RWPE2 (cell line): ENCODE results near the gene ATF6B.

ENCODE experiments used
- ATAC-seq: fragments of 200-7000 bp; cut with Tn5 transposase; 3 replicates; pipeline ENCODE4 v1.9.1; 2021; ENCODE audit warnings: low read depth
- DNase-seq: peaks from one replicate; pipeline ENCODE4 v3.0.0-alpha.2; 2020; ENCODE audit warnings: low spot score
- H3K27ac ChIP-seq: fragments of 450-650 bp; 2 replicates; pipeline ENCODE4 v1.5.1; 2017; ENCODE audit warnings: mild to moderate bottlenecking; ENCODE audit not compliant: poor library complexity, severe bottlenecking
- H3K27me3 ChIP-seq: fragments of 250-450 bp; sonication (Bioruptor Pico); 2 replicates; pipeline ENCODE4 v1.5.1; 2021; ENCODE audit warnings: mild to moderate bottlenecking, moderate library complexity; ENCODE audit not compliant: insufficient read depth, poor library complexity, severe bottlenecking
- H3K36me3 ChIP-seq: fragments of 250-450 bp; sonication (Bioruptor Pico); 2 replicates; pipeline ENCODE4 v1.5.1; 2020; ENCODE audit warnings: low read depth, mild to moderate bottlenecking, moderate library complexity
- H3K4me1 ChIP-seq: fragments of 250-450 bp; sonication (Bioruptor Pico); 2 replicates; pipeline ENCODE4 v1.5.1; 2021; ENCODE audit warnings: mild to moderate bottlenecking, moderate library complexity; ENCODE audit not compliant: insufficient read depth, poor library complexity, severe bottlenecking
- H3K4me3 ChIP-seq: fragments of 250-450 bp; sonication (Bioruptor Pico); 2 replicates; pipeline ENCODE4 v1.5.1; 2021; ENCODE audit warnings: mild to moderate bottlenecking, moderate library complexity; ENCODE audit not compliant: severe bottlenecking
- H3K9me3 ChIP-seq: fragments of 250-450 bp; sonication (Bioruptor Pico); 2 replicates; pipeline ENCODE4 v1.5.1; 2021; ENCODE audit warnings: mild to moderate bottlenecking, moderate library complexity; ENCODE audit not compliant: severe bottlenecking
- CTCF ChIP-seq: fragments of 450-650 bp; IDR thresholded peaks from one replicate; pipeline ENCODE4 v1.5.1; 2017; ENCODE audit warnings: mild to moderate bottlenecking, moderate library complexity; ENCODE audit not compliant: poor library complexity, severe bottlenecking

Gene ATF6B

GRCh38 chr6:32166411-32167061 is 38.5 kb upstream of the ATF6B start:
- no peak for DNase-seq
- Histone ChIP-seq H3K4me3 (no peak overlapping the region), H3K4me1 (no peaks in the 10 kb centered on the region), H3K27me3 (no peaks in the 10 kb centered on the region), H3K9me3 (no peaks in the 10 kb centered on the region), H3K36me3 (peaks cover 44% of the 10 kb centered on the region), H3K27ac (no peak overlapping the region)
- TF ChIP-seq CTCF, result no peak
- ATAC-seq, result no peak

- ATAC-seq, result no peak
- H3K36me3 ChIP-seq, result peaks cover 37% of the 10 kb centered on the region
Observed at GRCh38 chr6:32164295-32164694, 36.2 kb upstream of the ATF6B start, which contains the start of gene EGFL8. Gene EGFL8 (plus strand): TSS chr6:32164595. CDS start chr6:32166166, 1,571 bp downstream.

GRCh38 chr6:32163559-32164258 is 35.7 kb upstream of the ATF6B start:
- Histone ChIP-seq H3K4me3 (no peak overlapping the region), H3K4me1 (no peaks in the 10 kb centered on the region), H3K27ac (no peak overlapping the region), H3K36me3 (peaks cover 36% of the 10 kb centered on the region), H3K27me3 (no peaks in the 10 kb centered on the region), H3K9me3 (no peaks in the 10 kb centered on the region)
- DNase-seq (no peak), ATAC-seq (no peak)
- no peak for TF ChIP-seq CTCF

More at GRCh38 chr6:32164295-32164694, 36.2 kb upstream of the ATF6B start, which contains the start of gene EGFL8:
- no peaks in the 10 kb centered on the region for H3K27me3 ChIP-seq
- H3K9me3 ChIP-seq, result no peaks in the 10 kb centered on the region
- H3K4me1 ChIP-seq, result no peaks in the 10 kb centered on the region
- no peak within 1 kb of the TSS for H3K27ac ChIP-seq
- DNase-seq, result no peak
- TF ChIP-seq CTCF, result no peak
- no peak within 1 kb of the TSS for H3K4me3 ChIP-seq

DNA sequence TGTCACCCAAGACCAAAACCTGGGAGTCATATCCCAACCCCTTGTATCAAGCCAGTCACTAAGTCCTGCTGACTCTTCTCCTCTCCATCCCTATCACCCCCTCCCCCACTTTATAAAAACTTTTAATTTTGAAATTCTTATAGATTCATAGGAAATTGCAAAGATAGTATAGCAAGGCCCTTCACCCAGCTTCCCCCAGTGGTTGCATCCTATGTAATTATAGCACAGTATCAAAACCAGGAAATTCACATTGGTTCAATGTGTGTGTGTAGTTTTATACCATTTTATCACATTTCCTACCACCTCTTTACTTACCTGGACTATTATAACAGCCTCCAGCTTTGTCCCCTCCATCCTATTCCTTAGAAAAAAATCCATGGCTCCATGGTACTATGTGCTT is 30.0 kb upstream of the ATF6B start:
- TF ChIP-seq CTCF, result no peak
- H3K4me3 ChIP-seq, result no peak overlapping the region
- no peak for DNase-seq
- no peaks in the 10 kb centered on the region for H3K27me3 ChIP-seq
- H3K36me3 ChIP-seq, result peaks cover 46% of the 10 kb centered on the region
- H3K27ac ChIP-seq, result no peak overlapping the region
- H3K4me1 ChIP-seq, result no peaks in the 10 kb centered on the region
- H3K9me3 ChIP-seq, result no peaks in the 10 kb centered on the region
- ATAC-seq, result no peak

- Histone ChIP-seq H3K27me3 (no peaks in the 10 kb centered on the region), H3K4me1 (peaks cover 6% of the 10 kb centered on the region), H3K9me3 (no peaks in the 10 kb centered on the region), H3K36me3 (peaks cover 46% of the 10 kb centered on the region), H3K27ac (no peak overlapping the region), H3K4me3 (no peak overlapping the region)
- no peak for DNase-seq
- no peak for ATAC-seq
- no peak for TF ChIP-seq CTCF
Observed at GRCh38 chr6:32156891-32157290, 28.8 kb upstream of the ATF6B start.
